ENCODE data around the gene CD68.
A peak's percentile ranks its signal among the peaks of the same experiment; 100 is the strongest.

Gene CD68

DNA sequence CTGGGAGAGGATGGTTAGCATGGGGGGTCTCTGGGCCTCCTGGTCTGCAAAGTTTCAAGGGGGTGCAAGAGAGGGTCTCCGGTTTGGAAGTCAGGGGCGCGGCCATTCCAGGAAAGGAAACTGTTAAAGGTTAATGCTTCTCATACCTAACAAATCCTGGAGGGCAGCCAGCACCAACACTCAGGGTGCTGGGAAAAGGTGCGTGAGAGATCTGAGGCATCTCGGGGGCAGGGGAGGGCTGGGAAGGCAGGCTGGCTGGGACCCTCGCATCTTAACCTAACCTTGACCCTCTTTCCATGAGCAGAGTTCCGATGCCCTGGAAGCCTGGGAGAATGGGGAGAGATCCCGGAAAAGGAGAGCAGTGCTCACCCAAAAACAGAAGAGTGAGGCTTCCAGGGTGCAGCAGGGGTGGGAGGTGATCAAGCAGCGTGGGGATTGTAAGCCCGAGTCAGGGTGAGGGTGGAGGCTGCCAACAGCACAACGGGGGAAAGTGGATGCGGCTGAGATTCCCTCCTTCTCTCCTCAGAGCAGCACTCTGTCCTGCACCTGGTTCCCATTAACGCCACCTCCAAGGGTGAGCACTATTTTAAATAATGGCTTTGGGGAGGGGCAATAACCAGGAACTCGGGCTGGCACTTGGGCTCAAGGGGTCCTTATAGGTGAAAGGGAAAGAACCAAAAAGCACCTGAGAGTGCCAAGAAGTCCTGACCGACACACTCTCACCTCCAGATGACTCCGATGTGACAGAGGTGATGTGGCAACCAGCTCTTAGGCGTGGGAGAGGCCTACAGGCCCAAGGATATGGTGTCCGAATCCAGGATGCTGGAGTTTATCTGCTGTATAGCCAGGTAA lies 19.9 kb upstream of the CD68 start:
- no peak for DNase-seq

DNA sequence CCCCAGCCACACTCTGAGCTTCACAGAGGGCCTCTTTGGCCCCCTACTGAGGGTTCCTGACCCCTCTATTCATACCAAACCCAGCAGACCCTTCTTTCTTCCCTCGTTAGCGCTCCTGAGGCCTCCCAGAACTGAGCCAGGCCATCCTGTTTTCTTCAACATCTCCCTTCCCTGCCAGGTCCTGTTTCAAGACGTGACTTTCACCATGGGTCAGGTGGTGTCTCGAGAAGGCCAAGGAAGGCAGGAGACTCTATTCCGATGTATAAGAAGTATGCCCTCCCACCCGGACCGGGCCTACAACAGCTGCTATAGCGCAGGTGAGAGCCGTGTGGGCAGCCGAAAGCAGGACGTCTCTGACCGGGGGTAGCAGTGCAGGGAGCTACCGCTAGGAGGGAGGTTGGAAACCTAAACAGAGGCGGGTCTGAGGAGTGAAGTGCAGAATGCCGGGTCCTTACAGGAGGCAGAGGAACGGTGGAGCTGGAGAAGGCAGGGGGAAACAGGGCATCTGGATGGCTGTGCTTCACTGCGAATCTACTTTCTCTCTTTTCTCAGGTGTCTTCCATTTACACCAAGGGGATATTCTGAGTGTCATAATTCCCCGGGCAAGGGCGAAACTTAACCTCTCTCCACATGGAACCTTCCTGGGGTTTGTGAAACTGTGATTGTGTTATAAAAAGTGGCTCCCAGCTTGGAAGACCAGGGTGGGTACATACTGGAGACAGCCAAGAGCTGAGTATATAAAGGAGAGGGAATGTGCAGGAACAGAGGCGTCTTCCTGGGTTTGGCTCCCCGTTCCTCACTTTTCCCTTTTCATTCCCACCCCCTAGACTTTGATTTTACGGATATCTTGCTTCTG lies 19.0 kb upstream of the CD68 start:
- peak; percentile 68 for DNase-seq

- DNase-seq: peak; percentile 86
These were observed 18.3 kb upstream of the CD68 start for GRCh38 chr17:7561028-7561575.

DNA sequence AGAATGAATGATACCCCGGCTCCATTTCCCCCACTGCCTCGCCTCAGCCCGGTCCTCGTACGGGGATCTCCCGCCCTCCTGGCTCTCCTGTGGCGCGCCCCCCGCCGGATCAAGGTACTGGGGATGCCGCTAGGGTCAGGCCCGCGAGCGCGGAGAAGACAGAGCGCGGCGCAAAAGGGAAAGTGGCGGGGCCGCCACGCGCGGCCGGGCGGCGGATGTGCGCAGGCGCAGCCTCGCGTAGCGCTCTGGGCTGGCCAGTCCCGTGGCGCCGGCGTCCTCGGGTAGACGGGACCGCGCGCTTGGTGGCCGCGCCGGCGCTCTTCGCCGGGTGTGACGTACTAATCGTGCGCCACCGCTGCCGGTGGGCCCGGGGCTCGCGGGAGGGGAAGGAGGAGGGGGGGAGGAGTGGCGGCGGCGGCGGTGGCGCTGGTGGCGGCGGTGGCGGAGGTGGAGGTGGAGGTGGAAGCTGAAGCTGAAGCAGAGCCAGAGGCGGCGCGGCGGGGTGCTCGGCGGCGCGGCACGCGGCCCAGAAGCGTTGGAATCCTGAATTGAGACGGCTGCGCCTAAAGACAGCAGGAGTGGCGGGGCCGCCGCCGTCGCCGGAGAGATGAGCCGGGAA lies 17.7 kb upstream of the CD68 start, which contains the start of gene SENP3:
TSS of gene SENP3 (plus strand) at position 331 of the 619 bp plus-strand sequence. CDS start 1,158 bp downstream, outside the sequence.
- peak; percentile 92 for DNase-seq

GRCh38 chr17:7562208-7562605 lies 17.2 kb upstream of the CD68 start:
- peak; percentile 39 for DNase-seq

- no peak for DNase-seq
These were observed 16.1 kb upstream of the CD68 start for GRCh38 chr17:7563115-7563869.

DNA sequence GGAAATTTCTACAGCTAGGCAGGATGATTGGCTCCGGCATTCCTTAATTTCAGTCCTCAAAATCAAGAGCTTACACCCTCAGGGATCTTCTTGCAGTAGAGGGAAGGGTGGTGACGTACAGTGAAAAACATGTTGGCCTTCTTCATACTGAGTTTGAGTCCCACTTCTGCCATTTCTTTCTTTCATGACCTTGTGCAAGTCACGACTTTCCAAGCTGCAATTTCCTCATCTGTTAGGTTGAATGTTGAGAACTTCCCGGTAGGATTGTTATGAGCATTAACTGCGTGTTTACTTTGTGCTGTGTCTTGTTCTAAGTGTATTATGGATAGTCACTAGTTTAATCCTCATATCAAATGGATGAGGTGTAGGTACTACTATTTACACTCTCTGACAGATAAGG lies 9.9 kb upstream of the CD68 start:
- no peak for DNase-seq

GRCh38 chr17:7570351-7570750 lies 9.1 kb upstream of the CD68 start:
- no peak for DNase-seq

DNA sequence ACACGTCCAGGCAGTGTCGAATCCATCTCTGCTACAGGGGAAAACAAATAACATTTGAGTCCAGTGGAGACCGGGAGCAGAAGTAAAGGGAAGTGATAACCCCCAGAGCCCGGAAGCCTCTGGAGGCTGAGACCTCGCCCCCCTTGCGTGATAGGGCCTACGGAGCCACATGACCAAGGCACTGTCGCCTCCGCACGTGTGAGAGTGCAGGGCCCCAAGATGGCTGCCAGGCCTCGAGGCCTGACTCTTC lies 7.2 kb upstream of the CD68 start:
- no peak for DNase-seq

GRCh38 chr17:7572588-7573323 lies 6.7 kb upstream of the CD68 start:
- DNase-seq: peak; percentile 99

DNA sequence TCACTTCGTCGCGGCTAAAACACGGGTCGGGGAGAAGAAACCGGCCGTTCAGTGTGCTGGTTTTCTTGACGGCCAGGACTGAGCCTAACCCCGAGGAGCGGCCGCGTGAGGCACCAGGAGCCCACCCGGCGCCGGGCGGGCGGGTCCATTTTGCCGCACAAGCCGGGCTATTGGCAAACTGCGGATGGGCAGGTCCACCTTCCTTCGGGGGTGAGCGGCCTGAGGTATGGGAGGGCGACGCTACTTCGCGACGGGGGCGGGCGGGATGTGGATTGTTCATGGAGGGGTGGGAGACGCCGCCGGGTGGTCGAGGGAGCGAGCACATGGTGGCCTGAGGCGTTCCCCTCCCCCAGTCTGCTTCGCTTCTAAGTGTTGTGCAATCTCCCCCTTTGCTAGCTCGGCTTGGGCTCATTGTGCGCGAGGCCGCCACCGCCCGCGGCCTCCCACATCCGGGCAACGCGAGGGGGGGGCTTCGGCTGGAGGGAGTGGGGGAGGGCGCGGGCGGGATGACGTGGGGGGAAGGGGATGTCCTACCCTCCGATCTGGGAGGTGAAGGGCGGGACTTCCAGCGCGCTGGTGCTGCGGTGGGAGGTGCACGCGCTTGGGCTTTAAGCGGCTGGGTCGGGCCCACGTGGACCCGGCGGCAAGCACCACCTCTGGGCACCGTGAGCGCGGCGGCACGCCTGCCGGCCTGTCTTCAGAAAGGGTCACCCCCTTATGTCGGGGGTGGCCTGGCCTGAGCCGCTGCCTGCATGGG lies 5.9 kb upstream of the CD68 start:
- peak; percentile 89 for DNase-seq

DNA sequence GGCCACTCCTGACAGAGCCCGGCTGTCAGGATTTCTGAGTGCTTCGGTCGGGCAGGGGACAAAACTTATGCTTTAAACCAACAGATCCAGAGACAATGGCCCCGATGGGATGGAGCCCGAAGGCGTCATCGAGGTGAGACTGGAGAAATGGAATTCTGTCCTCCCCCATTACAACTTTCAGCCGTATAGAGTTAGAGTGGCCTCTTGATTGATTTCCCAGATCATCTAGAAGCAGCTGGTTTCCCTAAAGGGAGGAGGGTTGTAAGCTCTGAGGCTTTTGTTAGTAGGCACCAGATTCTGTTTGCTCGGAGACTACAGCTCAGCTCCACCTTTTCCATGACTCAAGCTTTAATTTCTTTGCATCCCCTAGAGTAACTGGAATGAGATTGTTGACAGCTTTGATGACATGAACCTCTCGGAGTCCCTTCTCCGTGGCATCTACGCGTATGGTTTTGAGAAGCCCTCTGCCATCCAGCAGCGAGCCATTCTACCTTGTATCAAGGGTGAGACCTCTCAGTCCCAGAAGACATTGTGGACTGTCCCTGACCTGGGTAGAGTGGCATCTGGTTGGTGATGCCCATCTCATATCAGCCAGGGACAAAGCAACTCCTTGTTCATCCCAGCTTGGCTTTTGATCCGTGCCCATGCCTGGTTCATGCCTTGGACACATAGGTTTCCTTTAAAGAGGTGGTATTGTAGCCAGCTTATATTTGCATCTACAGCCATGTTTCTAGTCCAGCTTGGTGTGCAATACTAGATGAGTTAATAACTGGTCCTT lies 5.1 kb upstream of the CD68 start:
- DNase-seq: no peak

DNA sequence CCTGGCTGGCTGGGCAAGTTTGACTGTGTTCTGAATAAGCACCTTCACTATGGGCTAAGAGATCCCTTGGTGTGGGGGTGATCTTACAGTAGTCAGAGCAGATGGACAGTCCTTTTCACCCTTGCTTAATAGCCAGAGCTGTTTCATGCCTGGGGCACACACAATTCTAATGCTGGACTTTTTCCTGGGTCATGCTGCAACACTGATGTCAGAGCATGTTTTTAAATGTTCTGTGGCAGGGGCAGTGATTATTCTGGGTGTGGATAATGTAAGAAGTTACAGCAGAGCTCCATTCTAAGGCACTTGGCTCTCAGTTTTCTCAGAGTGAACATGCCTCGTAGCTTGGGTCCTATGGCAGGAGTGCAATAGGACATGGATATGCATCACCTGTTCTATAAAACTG lies 4.0 kb upstream of the CD68 start:
- no peak for DNase-seq

- no peak for DNase-seq
These were observed 3.5 kb upstream of the CD68 start for GRCh38 chr17:7575959-7576358.

GRCh38 chr17:7576432-7576937 lies 3.0 kb upstream of the CD68 start:
- DNase-seq: no peak

DNA sequence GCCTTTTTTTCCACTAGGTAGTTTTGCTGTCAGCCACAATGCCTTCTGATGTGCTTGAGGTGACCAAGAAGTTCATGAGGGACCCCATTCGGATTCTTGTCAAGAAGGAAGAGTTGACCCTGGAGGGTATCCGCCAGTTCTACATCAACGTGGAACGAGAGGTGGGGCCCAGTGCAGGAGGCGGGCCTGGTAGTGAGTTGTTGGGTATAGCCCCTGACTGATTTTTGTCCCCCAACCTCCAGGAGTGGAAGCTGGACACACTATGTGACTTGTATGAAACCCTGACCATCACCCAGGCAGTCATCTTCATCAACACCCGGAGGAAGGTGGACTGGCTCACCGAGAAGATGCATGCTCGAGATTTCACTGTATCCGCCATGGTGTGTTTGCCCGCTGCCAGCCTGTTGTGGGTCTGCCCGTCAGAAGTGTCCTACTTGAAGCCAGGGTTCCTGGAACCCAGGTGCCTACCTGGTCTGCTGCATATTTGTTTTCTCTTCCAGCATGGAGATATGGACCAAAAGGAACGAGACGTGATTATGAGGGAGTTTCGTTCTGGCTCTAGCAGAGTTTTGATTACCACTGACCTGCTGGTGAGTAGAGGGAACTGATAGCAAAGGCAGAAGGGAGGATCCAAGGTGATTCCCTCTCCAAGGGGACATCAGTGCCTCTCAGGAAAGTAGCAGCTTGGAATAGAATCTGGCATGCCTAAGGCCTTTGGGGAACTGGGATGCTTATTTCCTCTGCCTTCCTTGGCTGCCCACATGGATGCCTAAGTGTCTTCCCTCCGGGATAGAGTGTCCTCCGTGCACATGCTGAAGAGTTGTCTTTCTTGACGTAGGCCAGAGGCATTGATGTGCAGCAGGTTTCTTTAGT lies 1.9 kb upstream of the CD68 start:
- no peak for DNase-seq

- DNase-seq: no peak
These were observed 581 bp downstream of the CD68 start for GRCh38 chr17:7579834-7580603.
